Measurements from ENCODE around the gene SLC17A7.

- TF ChIP-seq POLR2A (IDR thresholded peaks at IDR 0.05) = no peak
- no peak for TF ChIP-seq CTCF (IDR thresholded peaks at IDR 0.05)
These were observed 1.0 kb upstream of the SLC17A7 start for GRCh38 chr19:49442354-49442753.

All from lower leg skin (tissue), 3 donors.